GM19099 (cell line): ENCODE measurements around the gene SNAI3.

Source experiments
- POLR2A ChIP-seq: IDR thresholded peaks from 3 replicates; pipeline ENCODE4 v1.6.1; 2011; ENCODE audit warnings: low read depth; ENCODE audit not compliant: insufficient read length; ENCODE audit errors: extremely low read depth

Gene SNAI3

GRCh38 chr16:88714420-88715302 lies 28.4 kb upstream of the SNAI3 start:
- no peak for TF ChIP-seq POLR2A

DNA sequence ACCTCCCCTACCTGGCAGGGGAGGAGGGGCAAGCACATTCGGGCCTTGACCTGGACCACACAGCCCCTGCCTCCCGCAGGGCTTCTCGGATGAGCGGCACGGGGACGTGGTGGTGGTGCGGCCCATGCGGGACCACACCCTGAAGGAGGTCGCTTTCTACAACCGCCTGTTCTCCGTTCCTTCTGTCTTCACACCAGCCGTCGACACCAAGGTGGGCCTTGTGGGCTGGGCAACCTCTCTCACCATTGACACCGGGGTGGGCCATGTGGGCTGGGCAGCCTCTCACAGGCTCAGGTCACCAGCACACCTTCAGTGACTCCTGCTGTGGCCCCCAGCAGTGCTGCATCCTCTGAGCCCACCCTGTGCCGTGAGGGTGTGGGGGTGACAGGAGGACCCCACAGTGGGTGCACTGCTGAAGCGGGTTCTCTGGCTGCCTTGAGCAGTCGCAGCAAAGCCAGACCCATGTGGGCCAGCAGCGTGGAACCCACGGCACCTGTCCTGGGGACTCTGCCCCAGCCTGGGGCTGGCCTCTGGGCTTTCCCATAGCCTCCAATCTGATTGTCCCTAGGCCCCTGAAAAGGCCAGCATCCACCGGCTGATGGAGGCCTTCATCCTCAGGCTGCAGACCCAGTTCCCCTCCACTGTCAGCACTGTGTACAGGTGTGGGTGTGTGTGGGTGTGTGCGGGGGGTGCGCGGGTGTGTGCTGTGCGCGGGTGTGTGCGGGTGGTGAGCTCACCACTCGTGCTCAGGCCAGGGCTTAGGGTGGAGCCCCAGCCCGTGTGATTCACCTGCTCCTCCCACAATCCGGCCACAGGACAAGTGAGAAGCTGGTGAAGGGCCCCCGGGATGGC lies 27.5 kb upstream of the SNAI3 start:
- TF ChIP-seq POLR2A, result no peak

GRCh38 chr16:88713054-88713453 lies 26.7 kb upstream of the SNAI3 start:
- TF ChIP-seq POLR2A, result no peak

DNA sequence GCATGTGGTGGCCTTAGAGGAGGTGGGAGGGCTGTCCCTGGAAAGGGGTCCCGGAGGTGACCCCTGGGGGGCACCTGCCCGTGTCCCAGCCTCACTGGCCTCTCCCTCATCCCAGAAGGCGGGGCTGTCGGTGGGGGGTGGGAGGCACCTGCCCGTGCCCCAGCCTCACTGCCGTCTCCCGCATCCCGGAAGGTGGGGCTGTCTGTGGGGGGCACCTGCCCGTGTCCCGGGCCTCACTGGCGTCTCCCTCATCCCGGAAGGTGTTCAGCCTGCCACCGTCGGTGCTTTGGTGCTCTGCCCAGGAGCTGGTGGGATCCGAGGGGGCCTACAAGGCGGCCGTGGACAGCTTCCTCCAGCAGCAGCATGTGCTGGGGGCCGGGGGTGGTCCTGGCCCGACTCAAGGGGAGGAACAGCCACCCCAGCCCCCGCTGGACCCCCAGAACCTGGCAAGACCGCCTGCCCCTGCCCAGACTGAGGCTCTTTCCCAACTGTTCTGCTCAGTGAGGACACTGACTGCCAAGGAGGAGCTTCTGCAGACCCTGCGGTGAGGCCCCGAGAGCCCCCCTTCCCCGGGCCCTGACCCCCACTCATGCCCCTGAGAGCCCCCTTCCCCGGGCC lies 26.2 kb upstream of the SNAI3 start:
- no peak for TF ChIP-seq POLR2A

- no peak for TF ChIP-seq POLR2A
These were observed 25.5 kb upstream of the SNAI3 start for GRCh38 chr16:88711750-88712340.

GRCh38 chr16:88710556-88710955 lies 24.2 kb upstream of the SNAI3 start:
- TF ChIP-seq POLR2A, result no peak

DNA sequence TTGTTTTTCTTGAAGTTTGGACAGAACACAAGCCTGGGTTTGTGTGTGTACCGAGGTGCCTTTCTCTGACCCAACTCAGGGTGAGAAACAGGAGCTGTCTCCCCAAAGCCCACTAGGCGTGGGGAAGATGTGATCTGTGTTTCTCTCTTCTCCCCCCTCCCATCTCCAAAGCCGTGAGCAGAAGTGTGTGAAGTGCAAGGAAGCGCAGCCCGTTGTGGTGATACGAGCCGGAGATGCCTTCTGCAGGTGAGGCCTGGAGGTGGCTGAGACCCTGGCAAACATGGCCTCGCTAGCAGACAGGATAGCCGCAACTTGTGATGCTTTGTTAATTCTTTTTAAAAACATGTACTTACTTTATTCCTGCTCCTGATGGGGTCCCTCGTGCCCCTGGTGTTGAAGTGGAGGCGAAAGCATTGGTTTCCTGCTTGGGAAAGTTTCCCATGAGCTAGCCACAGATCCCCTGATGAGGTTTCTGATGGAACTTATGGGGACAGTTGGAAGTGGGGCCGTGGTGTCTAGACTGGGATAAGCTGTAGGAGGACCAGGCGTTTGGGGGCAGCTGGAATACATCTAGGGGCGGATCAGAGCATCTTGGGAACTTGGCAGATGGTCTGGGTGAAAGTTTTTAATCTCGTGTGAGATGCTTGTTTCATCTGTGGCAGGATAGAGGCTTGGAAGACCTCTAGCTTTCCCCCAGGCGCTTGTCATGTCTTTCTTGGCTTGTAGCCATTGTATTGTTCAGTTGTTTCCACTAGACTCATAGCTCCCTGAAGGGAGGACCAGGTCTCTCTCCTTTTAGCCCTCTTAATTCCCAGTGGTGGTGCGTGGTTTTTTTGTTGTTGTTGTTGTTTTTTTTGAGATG lies 20.9 kb upstream of the SNAI3 start:
- no peak for TF ChIP-seq POLR2A

DNA sequence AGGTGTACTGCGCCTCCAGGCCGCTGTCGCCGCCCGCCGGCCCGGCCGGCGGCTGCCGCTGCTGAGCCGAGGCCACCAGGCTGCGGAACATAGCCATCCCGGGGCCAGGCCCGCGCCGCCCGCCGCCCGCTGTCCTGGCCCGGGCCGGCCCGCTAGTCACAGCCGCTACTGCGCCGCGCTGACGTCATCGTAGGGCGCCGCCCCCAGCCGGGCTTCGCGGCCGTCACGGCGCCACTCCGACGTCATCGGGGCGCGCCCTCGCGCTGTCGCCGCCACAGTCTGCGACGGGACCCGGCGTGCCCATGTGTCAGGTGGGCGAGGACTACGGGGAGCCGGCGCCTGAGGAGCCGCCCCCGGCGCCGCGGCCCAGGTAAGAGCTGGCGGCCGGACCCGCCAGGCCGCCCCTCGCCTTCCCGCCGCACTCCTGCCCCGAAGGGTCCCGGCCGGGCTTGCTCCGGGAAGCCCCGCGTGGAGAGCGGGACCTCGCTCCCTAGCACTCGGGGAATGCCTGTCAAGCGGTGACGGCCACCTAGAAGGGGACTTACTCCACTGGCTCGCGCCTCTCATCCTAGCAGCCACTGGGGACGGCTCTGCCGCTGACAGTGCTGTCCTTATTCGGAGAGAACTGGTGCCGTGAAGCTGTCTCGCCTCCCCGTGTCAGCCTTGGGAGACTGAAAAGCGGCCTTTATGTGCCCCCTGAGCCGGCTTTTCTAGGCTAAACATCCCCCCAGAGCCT lies 20.1 kb upstream of the SNAI3 start, which contains the start of the genes CTU2 and RNF166:
CTU2 (plus strand) TSS at position 275 of the 736 bp plus-strand sequence; CDS start at position 303, 28 bp downstream.
RNF166 (minus strand) TSS at position 180 of the 736 bp plus-strand sequence; CDS start at position 97, 83 bp downstream.
- TF ChIP-seq POLR2A, result peak; percentile 71

GRCh38 chr16:88705801-88706228 lies 19.5 kb upstream of the SNAI3 start:
- TF ChIP-seq POLR2A, result no peak

- no peak for TF ChIP-seq POLR2A
These were observed 18.9 kb upstream of the SNAI3 start for GRCh38 chr16:88705076-88705684.

- TF ChIP-seq POLR2A, result no peak
These were observed 17.4 kb upstream of the SNAI3 start for GRCh38 chr16:88703486-88704309.

DNA sequence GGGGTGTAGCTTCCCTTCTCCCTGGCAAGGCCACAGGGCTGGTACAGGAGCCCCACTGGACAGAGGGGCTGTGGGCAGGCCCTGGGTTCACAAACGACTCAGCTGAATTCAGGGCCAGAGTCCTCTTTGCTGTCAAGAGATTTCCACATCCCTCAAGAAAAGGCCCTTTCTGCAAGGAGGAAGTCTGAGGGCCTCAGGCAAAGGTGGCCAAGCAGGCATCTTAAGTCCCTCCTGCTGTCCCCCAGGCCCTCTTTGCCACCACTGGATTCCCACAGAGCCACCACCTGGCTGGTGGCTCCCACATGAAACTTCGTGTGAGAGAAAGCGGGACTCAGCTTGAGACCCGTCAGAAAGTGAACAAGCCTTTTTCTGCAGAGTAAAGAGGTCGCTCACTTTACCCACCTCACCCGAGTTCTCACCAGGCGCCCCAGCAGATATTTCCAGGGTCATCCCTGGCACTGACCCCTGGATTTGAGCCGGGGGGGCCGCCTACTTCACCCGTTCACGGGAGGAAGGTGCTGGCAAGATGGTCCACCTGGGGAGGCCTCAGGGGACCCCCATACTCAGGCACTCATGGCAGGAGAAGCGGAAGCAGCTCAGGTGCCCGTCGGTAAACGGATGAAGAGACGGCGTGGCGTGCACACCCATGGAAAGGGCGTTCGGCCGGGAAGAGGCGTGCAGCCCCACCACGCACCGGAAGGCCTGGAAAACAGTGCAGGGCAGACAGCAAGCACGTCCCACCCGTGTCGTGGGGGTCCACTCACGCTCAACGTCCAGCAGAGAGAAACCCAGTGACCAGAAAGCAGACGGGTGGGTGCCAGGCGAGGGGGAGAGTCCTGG lies 16.3 kb upstream of the SNAI3 start:
- TF ChIP-seq POLR2A, result no peak
